Activated T-cell treated with anti-CD3 and anti-CD28 coated beads, Interleukin-2, amount 50 U/mL, for 4 hours (primary cell): ENCODE measurements around the gene GRM1. TPM values are rescaled to one million over a fixed set of nuclear protein-coding genes. Genes with fewer than 3 reads are reported as not detected.

Experiments
- ATAC-seq, 2 donors: fragments of 200-7000 bp; cut with Tn5 transposase; one replicate each; pipeline ENCODE4 v1.10.0; 2021
- DNase-seq: peaks from one replicate; pipeline ENCODE4 v3.0.0-alpha.2; 2020
- H3K27me3 Mint-ChIP-seq: one replicate; pipeline ENCODE4 v1.8.0; 2021; ENCODE audit warnings: low read depth, mixed read lengths
- H3K36me3 Mint-ChIP-seq: one replicate; pipeline ENCODE4 v1.8.0; 2022; ENCODE audit warnings: mixed read lengths; ENCODE audit not compliant: insufficient read depth
- H3K4me1 Mint-ChIP-seq: one replicate; pipeline ENCODE4 v1.8.0; 2021; ENCODE audit warnings: low read depth, mixed read lengths
- H3K4me3 Mint-ChIP-seq: one replicate; pipeline ENCODE4 v1.8.0; 2021; ENCODE audit warnings: mild to moderate bottlenecking, moderate library complexity, mixed read lengths
- H3K9me3 Mint-ChIP-seq: one replicate; pipeline ENCODE4 v1.8.0; 2021; ENCODE audit warnings: mixed read lengths
- total RNA-seq, 3 donors: library from RNA; stranded (reverse); gene quantifications; one replicate each; pipeline ENCODE4 v1.2.1, GENCODE V29; 2021

GRM1 gene
- total RNA-seq, 3 donors from 2014 or later = not detected

- Mint-ChIP-seq H3K4me1 (no peaks in the 10 kb centered on the region), H3K27me3 (no peaks in the 10 kb centered on the region), H3K9me3 (peaks cover 5% of the 10 kb centered on the region), H3K36me3 (no peaks in the 10 kb centered on the region), H3K4me3 (no peak overlapping the region)
- DNase-seq (no peak), ATAC-seq (no peak)
These were observed 379.7 kb downstream of the GRM1 start for GRCh38 chr6:146408583-146408982.

- Mint-ChIP-seq H3K4me3 (no peak overlapping the region), H3K9me3 (peaks cover under 1% of the 10 kb centered on the region), H3K4me1 (no peaks in the 10 kb centered on the region), H3K27me3 (no peaks in the 10 kb centered on the region), H3K36me3 (no peaks in the 10 kb centered on the region)
- DNase-seq (no peak), ATAC-seq (peak in 1 of 2 donors; percentile 18)
These were observed 382.2 kb downstream of the GRM1 start for GRCh38 chr6:146410851-146411595.

- no peak overlapping the region for H3K4me3 Mint-ChIP-seq
- H3K36me3 Mint-ChIP-seq = no peaks in the 10 kb centered on the region
- H3K27me3 Mint-ChIP-seq = peaks cover 5% of the 10 kb centered on the region
- ATAC-seq = no peak
- no peak for DNase-seq
- no peaks in the 10 kb centered on the region for H3K9me3 Mint-ChIP-seq
- no peaks in the 10 kb centered on the region for H3K4me1 Mint-ChIP-seq
These were observed 390.7 kb downstream of the GRM1 start for GRCh38 chr6:146419576-146419975.

- no peak overlapping the region for H3K4me3 Mint-ChIP-seq
- ATAC-seq = no peak
These were observed 391.4 kb downstream of the GRM1 start for GRCh38 chr6:146420255-146420654.

GRCh38 chr6:146422789-146423375 is 394.0 kb downstream of the GRM1 start:
- Mint-ChIP-seq H3K36me3 (no peaks in the 10 kb centered on the region), H3K27me3 (peaks cover 5% of the 10 kb centered on the region), H3K9me3 (no peaks in the 10 kb centered on the region), H3K4me1 (no peaks in the 10 kb centered on the region), H3K4me3 (no peak overlapping the region)
- ATAC-seq = no peak
- no peak for DNase-seq

More at GRCh38 chr6:146420255-146420654, 391.4 kb downstream of the GRM1 start:
- peaks cover 5% of the 10 kb centered on the region for H3K27me3 Mint-ChIP-seq
- no peak for DNase-seq
- no peaks in the 10 kb centered on the region for H3K36me3 Mint-ChIP-seq
- no peaks in the 10 kb centered on the region for H3K9me3 Mint-ChIP-seq
- no peaks in the 10 kb centered on the region for H3K4me1 Mint-ChIP-seq

- no peaks in the 10 kb centered on the region for H3K36me3 Mint-ChIP-seq
- no peak for ATAC-seq
- H3K4me1 Mint-ChIP-seq = no peaks in the 10 kb centered on the region
- peaks cover 5% of the 10 kb centered on the region for H3K27me3 Mint-ChIP-seq
- no peak overlapping the region for H3K4me3 Mint-ChIP-seq
- DNase-seq = no peak
- H3K9me3 Mint-ChIP-seq = no peaks in the 10 kb centered on the region
These were observed 394.6 kb downstream of the GRM1 start for GRCh38 chr6:146423452-146423851.

GRCh38 chr6:146426516-146426915 is 397.7 kb downstream of the GRM1 start:
- ATAC-seq = no peak
- no peaks in the 10 kb centered on the region for H3K4me1 Mint-ChIP-seq
- H3K36me3 Mint-ChIP-seq = no peaks in the 10 kb centered on the region
- H3K4me3 Mint-ChIP-seq = no peak overlapping the region
- H3K27me3 Mint-ChIP-seq = no peaks in the 10 kb centered on the region
- H3K9me3 Mint-ChIP-seq = no peaks in the 10 kb centered on the region
- DNase-seq = no peak

GRCh38 chr6:146429831-146430230 is 401.0 kb downstream of the GRM1 start:
- H3K9me3 Mint-ChIP-seq = no peaks in the 10 kb centered on the region
- ATAC-seq = no peak
- H3K4me1 Mint-ChIP-seq = no peaks in the 10 kb centered on the region
- no peak for DNase-seq
- no peaks in the 10 kb centered on the region for H3K36me3 Mint-ChIP-seq
- H3K27me3 Mint-ChIP-seq = peaks cover 9% of the 10 kb centered on the region
- no peak overlapping the region for H3K4me3 Mint-ChIP-seq

- no peaks in the 10 kb centered on the region for H3K36me3 Mint-ChIP-seq
- ATAC-seq = peak in 1 of 2 donors; percentile 40
- peaks cover 18% of the 10 kb centered on the region for H3K27me3 Mint-ChIP-seq
- DNase-seq = no peak
- H3K4me1 Mint-ChIP-seq = no peaks in the 10 kb centered on the region
- H3K4me3 Mint-ChIP-seq = no peak overlapping the region
- no peaks in the 10 kb centered on the region for H3K9me3 Mint-ChIP-seq
These were observed 405.2 kb downstream of the GRM1 start for GRCh38 chr6:146433881-146434731.

- Mint-ChIP-seq H3K36me3 (no peaks in the 10 kb centered on the region), H3K27me3 (peaks cover 18% of the 10 kb centered on the region), H3K4me1 (no peaks in the 10 kb centered on the region), H3K4me3 (no peak overlapping the region), H3K9me3 (no peaks in the 10 kb centered on the region)
- ATAC-seq = no peak
- DNase-seq = no peak
These were observed 406.0 kb downstream of the GRM1 start for GRCh38 chr6:146434732-146435390.

GRCh38 chr6:146441907-146442306 is 413.0 kb downstream of the GRM1 start:
- DNase-seq = no peak
- Mint-ChIP-seq H3K9me3 (no peaks in the 10 kb centered on the region), H3K4me3 (no peak overlapping the region), H3K4me1 (no peaks in the 10 kb centered on the region), H3K36me3 (no peaks in the 10 kb centered on the region), H3K27me3 (peaks cover 7% of the 10 kb centered on the region)
- ATAC-seq = no peak

- no peaks in the 10 kb centered on the region for H3K4me1 Mint-ChIP-seq
- ATAC-seq = no peak
These were observed 415.3 kb downstream of the GRM1 start for GRCh38 chr6:146444189-146444588.

GRCh38 chr6:146445233-146445632 is 416.4 kb downstream of the GRM1 start:
- Mint-ChIP-seq H3K4me1 (no peaks in the 10 kb centered on the region), H3K36me3 (no peaks in the 10 kb centered on the region), H3K4me3 (no peak overlapping the region), H3K9me3 (no peaks in the 10 kb centered on the region), H3K27me3 (peaks cover 3% of the 10 kb centered on the region)
- ATAC-seq = no peak
- no peak for DNase-seq

More at GRCh38 chr6:146444189-146444588, 415.3 kb downstream of the GRM1 start:
- Mint-ChIP-seq H3K9me3 (no peaks in the 10 kb centered on the region), H3K4me3 (no peak overlapping the region), H3K36me3 (no peaks in the 10 kb centered on the region), H3K27me3 (peaks cover 3% of the 10 kb centered on the region)
- no peak for DNase-seq

- Mint-ChIP-seq H3K4me3 (no peak overlapping the region), H3K27me3 (no peaks in the 10 kb centered on the region), H3K36me3 (no peaks in the 10 kb centered on the region), H3K4me1 (no peaks in the 10 kb centered on the region), H3K9me3 (peaks cover 26% of the 10 kb centered on the region)
- DNase-seq = no peak
- no peak for ATAC-seq
These were observed 428.0 kb downstream of the GRM1 start for GRCh38 chr6:146456886-146457285.
